Measurements from ENCODE around the gene ZNF831. TPM values are rescaled to one million over a fixed set of nuclear protein-coding genes. Genes with fewer than 3 reads are reported as not detected.

Gene ZNF831
- total RNA-seq, 4 donors from 2014 or later = 0.16 to 1.0 (median 0.34) TPM; not detected in 1

- Histone ChIP-seq H3K4me3 (no peak overlapping the region), H3K36me3 (no peaks in the 10 kb centered on the region), H3K27ac (no peak overlapping the region), H3K4me1 (peaks cover 16% of the 10 kb centered on the region), H3K9me3 (no peaks in the 10 kb centered on the region), H3K27me3 (peaks cover 62% of the 10 kb centered on the region)
- TF ChIP-seq POLR2AphosphoS5 (IDR thresholded peaks at IDR 0.05) = no peak
- no peak for TF ChIP-seq EP300 (IDR thresholded peaks at IDR 0.05)
- no peak for TF ChIP-seq CTCF (IDR thresholded peaks at IDR 0.05)
- no peak for TF ChIP-seq POLR2A (IDR thresholded peaks at IDR 0.05)
- 78% methylated on average over 9 of the region's 17 CpGs for WGBS
- no peak for DNase-seq (ENCODE audit: low spot score in 2 of 2)
These were observed 137.9 kb downstream of the ZNF831 start for GRCh38 chr20:59301343-59302007.

GRCh38 chr20:59305908-59306655, 142.5 kb downstream of the ZNF831 start:
- no peak for DNase-seq (ENCODE audit: low spot score in 2 of 2)
- no peaks in the 10 kb centered on the region for H3K36me3 ChIP-seq
- H3K4me1 ChIP-seq = peaks cover under 1% of the 10 kb centered on the region
- H3K4me3 ChIP-seq = no peak overlapping the region
- peaks cover 28% of the 10 kb centered on the region for H3K27me3 ChIP-seq
- TF ChIP-seq CTCF (IDR thresholded peaks at IDR 0.05) = no peak
- no peak for TF ChIP-seq POLR2AphosphoS5 (IDR thresholded peaks at IDR 0.05)
- TF ChIP-seq EP300 (IDR thresholded peaks at IDR 0.05) = no peak
- no peak for TF ChIP-seq POLR2A (IDR thresholded peaks at IDR 0.05)
- 84% methylated on average over 7 of the region's 7 CpGs for WGBS
- H3K9me3 ChIP-seq = no peaks in the 10 kb centered on the region
- H3K27ac ChIP-seq = no peak overlapping the region

- 81% methylated on average over 3 of the region's 3 CpGs for WGBS
- peaks cover 16% of the 10 kb centered on the region for H3K27me3 ChIP-seq
- no peak for TF ChIP-seq POLR2A (IDR thresholded peaks at IDR 0.05)
- TF ChIP-seq POLR2AphosphoS5 (IDR thresholded peaks at IDR 0.05) = no peak
- no peak for TF ChIP-seq EP300 (IDR thresholded peaks at IDR 0.05)
- no peak for TF ChIP-seq CTCF (IDR thresholded peaks at IDR 0.05)
- H3K36me3 ChIP-seq = no peaks in the 10 kb centered on the region
- no peaks in the 10 kb centered on the region for H3K9me3 ChIP-seq
- no peaks in the 10 kb centered on the region for H3K4me1 ChIP-seq
- no peak overlapping the region for H3K4me3 ChIP-seq
- DNase-seq (ENCODE audit: low spot score in 2 of 2) = no peak
- no peak overlapping the region for H3K27ac ChIP-seq
These were observed 143.6 kb downstream of the ZNF831 start for GRCh38 chr20:59307270-59307669.

Other genes with a start within 250 kb of the ZNF831 start
- gene NELFCD, start 182.6 kb upstream of the ZNF831 start, total RNA-seq = 10 to 100 TPM; 45.9 to 90.0 (median 63.4) TPM
- 10 to 100 TPM; 25.6 to 38.7 (median 34.7) TPM for gene CTSZ, start 156.6 kb upstream of the ZNF831 start, total RNA-seq
- under 1 TPM in 1 of 4 donors, not detected in 3; 0.17 TPM for gene TUBB1, start 144.4 kb upstream of the ZNF831 start, total RNA-seq
- 10 to 100 TPM; 16.1 to 26.8 (median 19.5) TPM for gene ATP5F1E, start 131.5 kb upstream of the ZNF831 start, total RNA-seq
- gene PRELID3B, start 121.0 kb upstream of the ZNF831 start, total RNA-seq = 10 to 100 TPM; 25.4 to 42.2 (median 32.8) TPM
- gene EDN3, start 136.8 kb downstream of the ZNF831 start, total RNA-seq = 1 to 10 TPM in 3 of 4 donors, under 1 TPM in 1; 0.97 to 2.4 (median 1.6) TPM

Data from suprapubic skin (tissue), 4 donors.